Measurements from ENCODE around the gene DSTYK. TPM values are rescaled to one million over a fixed set of nuclear protein-coding genes. Genes with fewer than 3 reads are reported as not detected.

Gene DSTYK
- total RNA-seq, 1 donor from 2014 or later: 5.8 TPM

GRCh38 chr1:205240569-205240968, 29.1 kb upstream of the DSTYK start:
- no peak for DNase-seq (ENCODE audit: low read depth)
- no peak overlapping the region for H3K4me3 ChIP-seq (ENCODE audit: low read depth, low read length)
- no peak for TF ChIP-seq CTCF (conservative IDR thresholded peaks at IDR 0.05; ENCODE audit: low read depth, low read length)

DNA sequence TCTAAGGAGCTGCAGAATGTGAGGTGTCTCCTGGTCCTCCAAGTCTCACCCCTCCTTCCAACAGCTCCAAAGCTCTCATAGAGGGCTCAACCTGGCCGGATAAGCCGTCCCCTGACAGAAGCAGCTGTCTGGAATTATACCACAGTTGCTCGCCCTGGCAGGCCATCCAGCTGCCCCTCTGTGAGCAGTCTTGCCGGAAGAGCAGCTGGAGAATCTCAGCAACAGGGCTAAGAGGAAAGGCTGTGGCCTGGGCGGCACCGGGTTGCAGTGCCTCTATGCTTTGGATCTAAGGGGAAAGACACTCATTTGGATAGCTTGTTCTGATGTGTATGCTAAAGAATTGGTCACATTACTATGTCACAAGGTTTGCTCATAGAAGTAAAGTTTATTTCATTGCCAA, 28.6 kb upstream of the DSTYK start:
- TF ChIP-seq CTCF (conservative IDR thresholded peaks at IDR 0.05; ENCODE audit: low read depth, low read length): no peak
- no peak for DNase-seq (ENCODE audit: low read depth)

DNA sequence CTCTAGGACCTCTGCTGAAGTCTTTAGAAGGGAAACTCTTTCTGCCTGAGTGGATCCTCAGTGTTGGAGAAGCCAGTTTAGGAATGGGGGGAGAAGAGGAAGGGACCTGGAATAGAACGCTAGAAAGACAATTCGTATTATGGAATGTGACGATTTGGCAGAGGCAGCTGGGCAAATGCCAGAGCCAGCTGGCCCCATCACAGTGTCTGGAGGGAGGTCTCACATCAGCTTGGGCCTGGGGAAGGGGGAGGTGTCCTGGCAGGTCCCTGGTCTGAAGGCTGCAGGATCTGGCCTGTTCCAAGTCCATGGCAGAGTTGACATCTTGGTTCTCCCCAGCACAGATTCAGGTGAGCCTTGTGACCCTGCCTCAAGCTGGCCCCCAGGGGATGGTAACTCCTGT, 27.6 kb upstream of the DSTYK start:
- H3K4me3 ChIP-seq (ENCODE audit: low read depth, low read length): no peak overlapping the region
- no peak for DNase-seq (ENCODE audit: low read depth)
- TF ChIP-seq CTCF (conservative IDR thresholded peaks at IDR 0.05; ENCODE audit: low read depth, low read length): no peak

More for the DNA sequence above, 28.6 kb upstream of the DSTYK start:
- H3K4me3 ChIP-seq (ENCODE audit: low read depth, low read length): no peak overlapping the region

GRCh38 chr1:205237526-205238484, 26.3 kb upstream of the DSTYK start:
- no peak for TF ChIP-seq CTCF (conservative IDR thresholded peaks at IDR 0.05; ENCODE audit: low read depth, low read length)
- no peak for DNase-seq (ENCODE audit: low read depth)

DNA sequence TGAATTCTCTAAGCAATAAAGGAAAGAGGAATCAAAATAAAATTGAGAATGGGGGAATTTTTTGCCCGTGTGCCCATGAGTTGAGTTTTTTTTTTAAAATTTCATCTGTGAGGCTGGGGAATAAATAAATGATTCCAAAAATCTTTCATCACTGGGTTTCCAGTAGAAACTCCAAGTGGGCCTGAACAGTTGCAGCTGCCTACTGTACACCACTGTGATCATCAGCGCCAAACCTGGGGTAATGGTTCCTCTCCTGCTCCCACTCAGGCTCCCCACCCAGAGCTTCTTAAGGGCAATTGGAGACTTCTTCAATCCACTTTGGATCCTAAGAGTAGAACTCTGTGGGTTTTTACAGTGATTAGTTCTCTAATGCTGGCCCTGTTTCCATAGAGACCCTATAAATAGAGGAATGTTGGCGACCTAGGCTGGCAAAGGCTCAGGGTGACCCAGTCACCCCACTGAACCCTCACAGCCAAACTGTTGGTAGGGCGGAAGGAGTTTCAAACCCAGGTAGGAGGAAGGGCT, 25.5 kb upstream of the DSTYK start:
- no peak for TF ChIP-seq CTCF (conservative IDR thresholded peaks at IDR 0.05; ENCODE audit: low read depth, low read length)
- DNase-seq (ENCODE audit: low read depth): no peak
- no peak overlapping the region for H3K4me3 ChIP-seq (ENCODE audit: low read depth, low read length)

More at GRCh38 chr1:205237526-205238484, 26.3 kb upstream of the DSTYK start:
- no peak overlapping the region for H3K4me3 ChIP-seq (ENCODE audit: low read depth, low read length)

DNA sequence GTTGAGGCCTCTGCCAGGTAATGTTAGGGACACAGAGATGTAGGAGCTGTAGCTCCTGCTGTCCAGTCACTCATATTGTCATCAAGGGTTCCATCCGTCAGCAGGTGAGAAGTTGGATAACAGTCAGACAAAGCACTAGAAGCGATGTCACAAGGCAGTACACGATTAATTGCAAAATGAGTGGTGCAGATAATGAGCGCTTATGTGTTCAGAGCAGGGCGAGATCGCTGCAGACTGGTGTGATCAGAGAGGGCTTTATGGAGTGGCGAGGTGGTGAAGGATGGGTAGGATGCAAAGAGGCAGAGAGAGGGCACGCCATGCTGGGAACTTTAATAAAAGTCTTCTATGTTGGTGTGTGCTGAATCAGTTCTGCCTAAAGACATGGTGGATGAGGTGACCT, 25.0 kb upstream of the DSTYK start:
- no peak for TF ChIP-seq CTCF (conservative IDR thresholded peaks at IDR 0.05; ENCODE audit: low read depth, low read length)

More for the DNA sequence above, 25.0 kb upstream of the DSTYK start:
- H3K4me3 ChIP-seq (ENCODE audit: low read depth, low read length): no peak overlapping the region
- no peak for DNase-seq (ENCODE audit: low read depth)
